Neuronal stem cell (in vitro differentiated cells): ENCODE data around the gene SERPINI2.

Experiments
- DNase-seq: peaks from one replicate; pipeline ENCODE4 v3.0.0-alpha.2; 2013; ENCODE audit warnings: low spot score
- H2AFZ ChIP-seq: one replicate; pipeline ENCODE4 v1.6.1; 2013; ENCODE audit warnings: mild to moderate bottlenecking, low read length, inconsistent platforms
- H2AK5ac ChIP-seq: 2 replicates; pipeline ENCODE4 v1.6.1; 2013; ENCODE audit warnings: low read depth, mild to moderate bottlenecking, inconsistent platforms, low read length, moderate library complexity, mixed read lengths
- H2BK120ac ChIP-seq: 2 replicates; pipeline ENCODE4 v1.6.1; 2013; ENCODE audit warnings: low read depth, mild to moderate bottlenecking, inconsistent platforms, low read length, moderate library complexity, mixed read lengths
- H2BK12ac ChIP-seq: one replicate; pipeline ENCODE4 v1.6.1; 2013; ENCODE audit warnings: low read length, inconsistent platforms
- H2BK15ac ChIP-seq: 2 replicates; pipeline ENCODE4 v1.6.1; 2013; ENCODE audit warnings: mild to moderate bottlenecking, low read length, inconsistent platforms, mixed read lengths
- H2BK5ac ChIP-seq: one replicate; pipeline ENCODE4 v1.6.1; 2013; ENCODE audit warnings: inconsistent platforms, mild to moderate bottlenecking, low read length, moderate library complexity
- H3K14ac ChIP-seq: one replicate; pipeline ENCODE4 v1.6.1; 2013; ENCODE audit warnings: low read length, inconsistent platforms
- H3K18ac ChIP-seq: 2 replicates; pipeline ENCODE4 v1.6.1; 2013; ENCODE audit warnings: low read length, inconsistent platforms
- H3K23ac ChIP-seq: 2 replicates; pipeline ENCODE4 v1.6.1; 2013; ENCODE audit warnings: low read depth, mild to moderate bottlenecking, mixed read lengths, low read length, inconsistent platforms; ENCODE audit not compliant: poor library complexity
- H3K27ac ChIP-seq: replicated peaks from 3 replicates; pipeline ENCODE4 v1.5.1; 2013; ENCODE audit warnings: low read length, inconsistent platforms
- H3K27me3 ChIP-seq, 3 experiments: 2 replicates each; pipeline ENCODE4 v1.6.1; 2013; ENCODE audit warnings: low read length in 3 of 3, mild to moderate bottlenecking in 2 of 3, inconsistent platforms in 1 of 3, low read depth in 1 of 3, mixed read lengths in 1 of 3, moderate library complexity in 1 of 3; ENCODE audit not compliant: control insufficient read depth in 3 of 3, insufficient read depth in 3 of 3
- H3K36me3 ChIP-seq, 2 donors: replicated peaks in 1 of 2; 2 replicates each; pipeline ENCODE4 v1.6.1; 2013; ENCODE audit warnings: low read length in 2 of 2; ENCODE audit not compliant: control insufficient read depth in 2 of 2, insufficient read depth in 2 of 2
- H3K4ac ChIP-seq: 2 replicates; pipeline ENCODE4 v1.6.1; 2013; ENCODE audit warnings: inconsistent platforms, mild to moderate bottlenecking, low read length, moderate library complexity
- H3K4me1 ChIP-seq, 2 donors: 1 replicate in 1 of 2; 2 replicates in 1 of 2; pipeline ENCODE4 v1.6.1; 2013; ENCODE audit warnings: low read length in 2 of 2, low read depth in 1 of 2; ENCODE audit not compliant: control insufficient read depth in 2 of 2, insufficient read depth in 1 of 2
- H3K4me2 ChIP-seq: one replicate; pipeline ENCODE4 v1.6.1; 2013; ENCODE audit warnings: mild to moderate bottlenecking, low read length, inconsistent platforms; ENCODE audit not compliant: insufficient read depth, poor library complexity, severe bottlenecking
- H3K4me3 ChIP-seq, 2 donors: 2 replicates each; pipeline ENCODE4 v1.5.1; 2013; ENCODE audit warnings: low read length in 2 of 2, mild to moderate bottlenecking in 2 of 2, inconsistent platforms in 1 of 2, moderate library complexity in 1 of 2
- H3K79me1 ChIP-seq: one replicate; pipeline ENCODE4 v1.6.1; 2013; ENCODE audit warnings: low read depth, mild to moderate bottlenecking, inconsistent platforms, low read length, moderate library complexity
- H3K9ac ChIP-seq: one replicate; pipeline ENCODE4 v1.6.1; 2013; ENCODE audit warnings: mild to moderate bottlenecking, low read depth, low read length, inconsistent platforms; ENCODE audit not compliant: poor library complexity
- H3K9me3 ChIP-seq, 2 donors: replicated peaks in 1 of 2; 2 replicates each; pipeline versions ENCODE3 to v1.6.1; 2013; ENCODE audit warnings: low read length in 2 of 2, mild to moderate bottlenecking in 2 of 2, inconsistent platforms in 1 of 2, low read depth in 1 of 2, mixed read lengths in 1 of 2, moderate library complexity in 1 of 2; ENCODE audit not compliant: control insufficient read depth in 2 of 2, insufficient read depth in 1 of 2
- H4K8ac ChIP-seq: one replicate; pipeline ENCODE4 v1.6.1; 2013; ENCODE audit warnings: low read depth, mild to moderate bottlenecking, inconsistent platforms, low read length, moderate library complexity
- H4K91ac ChIP-seq: one replicate; pipeline ENCODE4 v1.6.1; 2013; ENCODE audit warnings: low read length, low read depth, mild to moderate bottlenecking, inconsistent platforms; ENCODE audit not compliant: poor library complexity
- WGBS, 2 donors: extraction: QIAGEN DNeasy Blood & Tissue Kit; methylation state at CpG; one replicate each; pipeline ENCODE4 v1.1.7; 2013; ENCODE audit warnings: missing lambda C conversion rate in 2 of 2, mixed read lengths in 1 of 2; ENCODE audit not compliant: insufficient read length in 2 of 2, insufficient replicate concordance in 1 of 2; ENCODE audit errors: extremely low coverage in 2 of 2; 5-methylcytosine and 5-hydroxymethylcytosine counted together

SERPINI2 gene

GRCh38 chr3:167409611-167410010 lies 64.2 kb downstream of the SERPINI2 start:
- Histone ChIP-seq H3K4me3 (no peak overlapping the region), H3K27ac (no peak overlapping the region), H3K18ac (no peak overlapping the region), H3K9ac (no peak overlapping the region), H3K23ac (no peak overlapping the region), H3K79me1 (no peaks in the 10 kb centered on the region), H4K8ac (no peak overlapping the region), H2AK5ac (no peak overlapping the region), H2BK15ac (no peak overlapping the region), H2BK5ac (no peak overlapping the region), H3K4me2 (no peak overlapping the region), H2AFZ (peak overlapping the region; percentile 21), H3K9me3 (no peaks in the 10 kb centered on the region), H3K14ac (no peak overlapping the region), H3K4ac (no peak overlapping the region), H3K27me3 (no peaks in the 10 kb centered on the region), H2BK12ac (no peak overlapping the region), H3K36me3 (no peaks in the 10 kb centered on the region), H3K4me1 (no peaks in the 10 kb centered on the region), H2BK120ac (no peak overlapping the region), H4K91ac (no peak overlapping the region)
- no CpG with 5 or more reads among the region's 1 CpG for WGBS, 2 donors
- no peak for DNase-seq

GRCh38 chr3:167406876-167407492 lies 66.9 kb downstream of the SERPINI2 start:
- Histone ChIP-seq H2BK15ac (no peak overlapping the region), H2AK5ac (no peak overlapping the region), H2BK5ac (no peak overlapping the region), H3K18ac (no peak overlapping the region), H2AFZ (peak overlapping the region; percentile 2), H3K4me3 (no peak overlapping the region), H3K9ac (no peak overlapping the region), H3K79me1 (no peaks in the 10 kb centered on the region), H4K8ac (no peak overlapping the region), H3K36me3 (no peaks in the 10 kb centered on the region), H3K4ac (no peak overlapping the region), H3K4me1 (no peaks in the 10 kb centered on the region), H2BK12ac (no peak overlapping the region), H3K14ac (no peak overlapping the region), H3K23ac (no peak overlapping the region), H3K27ac (no peak overlapping the region), H2BK120ac (no peak overlapping the region), H4K91ac (no peak overlapping the region), H3K9me3 (no peaks in the 10 kb centered on the region), H3K27me3 (no peaks in the 10 kb centered on the region), H3K4me2 (no peak overlapping the region)
- peak; percentile 56 for DNase-seq
- WGBS, 2 donors, result no CpG with 5 or more reads among the region's 3 CpGs

GRCh38 chr3:167397826-167398225 lies 76.0 kb downstream of the SERPINI2 start:
- Histone ChIP-seq H3K18ac (no peak overlapping the region), H3K27ac (no peak overlapping the region), H3K4ac (no peak overlapping the region), H2BK12ac (no peak overlapping the region), H3K23ac (no peak overlapping the region), H2AFZ (no peak overlapping the region), H4K91ac (no peak overlapping the region), H3K27me3 (no peaks in the 10 kb centered on the region), H2BK5ac (no peak overlapping the region), H2AK5ac (no peak overlapping the region), H3K4me2 (no peak overlapping the region), H3K4me1 (no peaks in the 10 kb centered on the region), H3K9ac (no peak overlapping the region), H3K14ac (no peak overlapping the region), H2BK120ac (no peak overlapping the region), H2BK15ac (no peak overlapping the region), H3K9me3 (no peaks in the 10 kb centered on the region), H3K36me3 (no peaks in the 10 kb centered on the region), H3K4me3 (no peak overlapping the region), H4K8ac (no peak overlapping the region), H3K79me1 (no peaks in the 10 kb centered on the region)
- no CpG with 5 or more reads among the region's 1 CpG for WGBS, 2 donors
- DNase-seq, result no peak

- Histone ChIP-seq H3K36me3 (no peaks in the 10 kb centered on the region), H3K9me3 (no peaks in the 10 kb centered on the region), H3K14ac (no peak overlapping the region), H2AFZ (no peak overlapping the region), H4K8ac (no peak overlapping the region), H3K4me1 (no peaks in the 10 kb centered on the region), H2BK5ac (no peak overlapping the region), H3K9ac (no peak overlapping the region), H3K4me2 (no peak overlapping the region), H3K4me3 (no peak overlapping the region), H2AK5ac (no peak overlapping the region), H2BK12ac (no peak overlapping the region), H3K4ac (no peak overlapping the region), H3K18ac (no peak overlapping the region), H2BK120ac (no peak overlapping the region), H2BK15ac (no peak overlapping the region), H3K27ac (no peak overlapping the region), H3K79me1 (no peaks in the 10 kb centered on the region), H3K27me3 (no peaks in the 10 kb centered on the region), H4K91ac (no peak overlapping the region), H3K23ac (no peak overlapping the region)
- WGBS, 2 donors, result no CpG with 5 or more reads among the region's 2 CpGs
- DNase-seq, result no peak
These were observed 77.8 kb downstream of the SERPINI2 start for GRCh38 chr3:167396075-167396474.
